Activated CD8-positive, alpha-beta memory T cell treated with anti-CD3 and anti-CD28 coated beads, Interleukin-2, amount 50 U/mL, for 4 hours (primary cell): ENCODE measurements around the gene NOP58.
"Not testable (repeated sequence)": the region's sequence is repeated elsewhere in the genome, so short reads cannot be mapped to it uniquely, and the experiment has no call there.

Source experiments
- DNase-seq: peaks from one replicate; pipeline ENCODE4 v3.0.0-alpha.2; 2020

The NOP58 gene, protein sequence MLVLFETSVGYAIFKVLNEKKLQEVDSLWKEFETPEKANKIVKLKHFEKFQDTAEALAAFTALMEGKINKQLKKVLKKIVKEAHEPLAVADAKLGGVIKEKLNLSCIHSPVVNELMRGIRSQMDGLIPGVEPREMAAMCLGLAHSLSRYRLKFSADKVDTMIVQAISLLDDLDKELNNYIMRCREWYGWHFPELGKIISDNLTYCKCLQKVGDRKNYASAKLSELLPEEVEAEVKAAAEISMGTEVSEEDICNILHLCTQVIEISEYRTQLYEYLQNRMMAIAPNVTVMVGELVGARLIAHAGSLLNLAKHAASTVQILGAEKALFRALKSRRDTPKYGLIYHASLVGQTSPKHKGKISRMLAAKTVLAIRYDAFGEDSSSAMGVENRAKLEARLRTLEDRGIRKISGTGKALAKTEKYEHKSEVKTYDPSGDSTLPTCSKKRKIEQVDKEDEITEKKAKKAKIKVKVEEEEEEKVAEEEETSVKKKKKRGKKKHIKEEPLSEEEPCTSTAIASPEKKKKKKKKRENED

DNA sequence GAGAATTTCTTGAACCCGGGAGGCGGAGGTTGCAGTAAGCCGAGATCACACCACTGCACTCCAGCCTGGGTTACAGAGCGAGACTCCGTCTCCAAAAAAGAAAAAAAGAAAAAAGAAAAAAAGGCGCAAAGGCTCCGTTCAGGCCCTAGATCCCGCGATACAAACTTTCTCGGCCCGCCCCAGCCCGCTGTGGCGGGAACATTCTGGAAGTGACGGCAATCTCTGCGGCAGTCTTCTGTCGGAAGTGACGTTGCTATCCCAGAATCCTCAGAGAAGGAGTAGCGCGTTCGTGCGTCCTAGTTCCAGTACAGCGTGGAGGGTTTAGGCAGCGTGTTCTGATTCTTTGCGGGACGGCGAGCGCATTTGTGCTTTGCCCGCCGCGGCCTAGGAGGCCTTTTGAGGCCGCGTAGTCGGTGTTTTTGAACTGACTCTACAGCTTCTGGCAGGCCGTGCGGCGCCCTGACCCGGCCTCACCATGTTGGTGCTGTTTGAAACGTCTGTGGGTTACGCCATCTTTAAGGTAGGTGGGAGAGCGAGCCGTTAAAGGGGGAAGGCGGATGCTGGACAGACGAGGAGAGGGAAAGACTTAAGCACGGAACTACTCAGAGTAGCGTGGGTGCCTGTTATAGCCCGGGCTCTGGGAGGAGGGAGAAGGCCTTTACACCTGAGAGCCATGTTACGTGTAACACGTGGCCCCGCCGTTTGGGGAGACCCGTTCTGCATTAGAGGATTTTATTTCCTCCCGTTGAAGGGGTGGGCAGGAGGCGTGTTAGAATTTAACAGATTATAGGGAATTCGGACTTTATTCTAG lies at the start of gene NOP58:
Gene NOP58 (plus strand): TSS at position 297 of the 811 bp plus-strand sequence. CDS start 179 bp downstream, at position 476.
- DNase-seq: peak; percentile 84

DNA sequence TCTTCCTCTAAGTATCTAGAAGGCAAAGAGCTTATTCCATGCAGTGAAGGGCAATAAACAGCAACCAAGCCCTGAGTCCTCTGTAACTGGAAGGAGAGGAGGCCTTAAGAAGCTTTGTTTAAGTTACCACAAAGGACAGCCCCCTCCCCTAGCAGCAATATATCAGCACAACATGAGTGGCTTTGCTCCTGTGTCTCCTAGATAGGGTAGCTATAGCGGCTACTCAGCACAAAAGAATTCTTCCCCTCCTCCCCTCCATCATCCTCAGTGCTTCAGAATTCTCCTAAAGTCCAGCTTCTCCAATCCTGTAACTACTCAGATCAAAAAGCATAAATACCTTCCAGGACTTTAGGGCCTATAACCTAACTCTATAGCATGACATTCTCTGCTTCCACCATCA lies 43.7 kb upstream of the NOP58 start:
- DNase-seq: no peak

DNA sequence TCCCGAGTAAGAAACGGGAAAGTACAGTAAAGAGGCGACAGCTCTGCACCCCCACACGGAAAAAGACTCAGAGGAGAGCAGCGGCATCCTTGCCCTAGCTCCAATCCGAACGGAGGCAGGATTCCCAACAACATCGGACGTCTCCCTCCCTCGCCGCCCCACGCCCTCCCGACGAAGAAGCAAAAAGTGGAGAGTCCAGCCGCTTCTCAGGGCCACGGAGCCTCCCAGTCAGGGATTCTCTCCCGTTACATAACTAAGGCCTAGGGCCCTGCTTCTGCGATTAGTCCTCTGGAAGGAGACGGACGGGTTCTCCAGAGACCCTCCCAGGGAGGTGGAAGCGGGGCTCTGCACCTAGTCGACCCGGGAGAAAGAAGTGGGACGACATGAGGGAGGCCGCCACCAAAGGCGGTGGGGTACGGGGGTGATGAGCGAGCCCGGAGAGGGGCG lies 27.8 kb upstream of the NOP58 start:
- DNase-seq: no peak

DNA sequence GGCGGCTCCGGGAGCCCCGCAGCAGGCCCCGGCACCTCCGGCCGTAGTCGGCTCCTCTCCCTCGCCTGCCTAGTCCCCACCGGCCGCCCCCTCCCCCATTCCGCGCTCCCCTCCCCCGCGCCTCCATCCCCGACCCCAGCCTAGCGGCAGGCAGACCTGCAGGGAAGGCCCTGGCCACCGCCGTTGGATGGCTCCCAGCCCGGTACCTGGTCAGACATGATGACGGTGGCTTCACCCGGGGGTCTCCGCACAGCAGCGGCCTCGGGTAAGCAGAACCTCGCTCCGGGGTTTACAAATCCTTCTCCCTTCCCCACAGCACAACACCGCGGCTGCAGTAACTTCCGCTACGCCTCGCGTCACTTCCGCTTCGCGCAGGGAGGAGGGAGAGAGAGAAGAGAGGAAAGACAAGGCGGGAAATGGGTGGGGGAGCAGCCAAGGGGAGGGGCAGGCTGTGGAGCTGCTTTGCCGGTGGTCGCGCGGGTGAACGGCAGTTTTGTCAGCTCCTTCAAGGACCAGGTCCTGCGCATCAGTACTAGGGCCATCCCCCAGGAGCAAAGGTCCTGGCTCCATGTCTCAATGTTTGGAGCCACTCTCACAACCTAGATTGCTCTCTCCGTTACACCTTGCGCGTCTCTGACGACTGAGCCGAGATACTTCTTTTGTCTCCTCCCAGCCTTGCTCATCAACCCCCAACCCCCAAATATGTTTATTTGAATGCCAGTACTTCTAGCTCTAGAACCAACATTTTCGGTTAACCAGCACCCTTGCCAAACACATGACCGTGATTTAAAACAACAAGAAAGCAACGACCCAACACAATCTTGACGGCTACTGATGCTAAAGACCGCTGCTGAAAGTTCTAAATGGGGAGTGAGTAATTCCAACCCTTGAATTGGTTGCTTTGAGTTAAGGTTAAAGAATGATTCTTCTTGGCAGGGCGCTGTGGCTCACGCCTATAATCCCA lies 27.0 kb upstream of the NOP58 start, which contains the start of gene SUMO1:
Gene SUMO1 (minus strand): TSS at position 364 of the 964 bp plus-strand sequence. CDS start 146 bp downstream, at position 218.
- DNase-seq: peak; percentile 92

DNA sequence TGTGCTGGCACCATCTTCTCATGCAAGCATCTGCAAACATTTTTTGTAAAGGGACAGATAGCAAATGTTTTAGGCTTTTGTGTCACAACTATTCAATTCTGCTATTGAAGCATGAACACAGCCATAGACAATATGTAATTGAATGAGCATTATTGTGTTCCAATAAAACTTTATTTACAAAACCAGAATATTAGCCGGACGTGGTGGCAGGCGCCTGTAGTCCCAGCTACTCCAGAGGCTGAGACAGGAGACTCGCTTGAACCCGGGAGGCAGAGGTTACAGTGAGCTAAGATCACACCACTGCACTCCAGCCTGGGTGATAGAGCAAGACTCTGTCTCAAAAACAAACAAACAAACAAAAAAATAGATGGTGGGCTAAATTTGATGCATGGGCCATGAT lies 17.9 kb upstream of the NOP58 start:
- DNase-seq: not testable (repeated sequence)

DNA sequence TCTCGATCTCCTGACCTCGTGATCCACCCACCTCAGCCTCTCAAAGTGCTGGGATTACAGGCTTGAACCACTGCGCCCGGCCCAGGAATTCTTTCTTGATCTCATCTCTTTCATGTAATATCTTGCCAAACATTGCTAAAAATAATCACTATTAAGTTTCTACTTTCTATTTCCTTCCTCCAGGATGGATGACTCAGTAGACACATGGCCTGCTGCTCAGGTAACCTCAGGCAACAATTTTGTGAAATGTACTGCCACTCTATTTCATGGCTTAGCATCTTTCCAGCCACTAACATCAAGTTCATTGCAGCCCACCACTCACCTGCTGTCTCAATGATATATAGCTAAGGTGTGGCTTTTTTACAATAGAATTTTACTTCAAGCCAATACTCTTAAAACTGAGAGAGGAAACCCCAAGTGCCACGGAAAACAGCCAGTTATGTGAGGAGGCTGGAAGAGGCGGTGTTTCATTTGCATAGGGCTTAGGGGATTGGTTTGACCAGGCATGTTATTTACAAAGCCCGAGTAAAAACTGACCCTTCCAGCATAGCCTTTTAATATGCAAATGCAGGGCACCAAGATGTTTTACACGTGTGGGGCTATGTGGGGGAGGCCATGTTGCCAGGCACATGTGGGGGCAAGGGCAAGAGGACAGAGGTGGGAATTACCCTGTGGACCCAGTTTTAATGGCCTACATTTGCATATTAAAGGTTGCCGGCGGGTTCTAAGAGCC lies 15.9 kb upstream of the NOP58 start:
- no peak for DNase-seq

DNA sequence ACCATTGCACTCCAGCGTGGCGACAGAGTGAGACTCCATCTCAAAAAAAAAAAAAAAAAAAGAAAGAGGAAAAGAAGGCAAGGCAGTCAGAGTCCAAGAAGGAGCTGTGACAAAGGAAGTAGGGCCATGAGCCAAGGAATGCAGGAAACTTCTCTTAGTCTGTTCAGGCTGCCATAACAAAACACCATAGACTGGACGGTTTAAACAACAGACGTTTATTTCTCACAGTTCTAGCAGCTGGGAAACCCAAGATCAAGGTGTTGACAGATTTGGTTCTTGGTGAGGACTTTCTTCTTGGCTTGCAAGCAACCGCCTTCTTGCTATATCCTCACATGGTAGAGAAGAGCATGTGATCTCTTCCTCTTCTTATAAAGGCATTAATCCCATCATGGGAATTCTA lies 14.1 kb upstream of the NOP58 start:
- no peak for DNase-seq

DNA sequence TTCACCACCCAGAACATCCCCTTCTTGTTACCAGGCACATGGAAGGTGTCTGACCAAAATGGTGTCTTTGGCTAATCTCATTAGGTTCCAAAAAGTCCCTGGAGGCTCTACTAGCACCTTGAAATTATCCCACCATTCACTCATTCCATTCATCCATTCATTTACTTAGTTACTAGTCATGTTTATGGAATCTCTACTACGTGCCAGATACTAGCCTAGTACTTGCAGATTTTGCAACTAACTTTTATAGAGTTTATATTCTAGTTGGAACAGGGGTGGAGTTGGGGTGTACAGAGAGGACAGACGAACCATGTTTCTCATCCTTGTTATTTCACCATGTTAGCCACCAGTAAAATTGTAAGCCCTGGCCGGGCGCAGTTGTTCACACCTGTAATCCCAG lies 4.0 kb upstream of the NOP58 start:
- DNase-seq: no peak

DNA sequence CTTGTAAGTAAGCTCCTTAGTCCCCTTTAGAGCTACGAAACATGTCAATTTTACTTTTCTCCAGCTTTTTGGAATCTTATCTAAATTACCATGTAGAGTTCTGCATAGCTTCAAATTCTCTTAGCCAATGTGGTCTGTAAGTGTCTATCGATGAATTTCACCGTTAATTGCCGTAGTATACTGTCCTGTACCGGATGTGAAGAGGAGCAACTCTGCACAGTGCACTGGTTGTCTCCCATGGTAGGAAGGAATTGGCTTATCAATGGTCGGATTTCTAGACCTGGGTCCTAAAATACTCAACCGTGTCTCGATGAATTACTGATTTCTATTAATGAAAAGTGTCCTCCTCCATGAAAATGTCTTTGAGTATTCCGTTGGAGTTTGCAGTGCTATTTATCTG lies 1.9 kb downstream of the NOP58 start:
- DNase-seq: no peak

DNA sequence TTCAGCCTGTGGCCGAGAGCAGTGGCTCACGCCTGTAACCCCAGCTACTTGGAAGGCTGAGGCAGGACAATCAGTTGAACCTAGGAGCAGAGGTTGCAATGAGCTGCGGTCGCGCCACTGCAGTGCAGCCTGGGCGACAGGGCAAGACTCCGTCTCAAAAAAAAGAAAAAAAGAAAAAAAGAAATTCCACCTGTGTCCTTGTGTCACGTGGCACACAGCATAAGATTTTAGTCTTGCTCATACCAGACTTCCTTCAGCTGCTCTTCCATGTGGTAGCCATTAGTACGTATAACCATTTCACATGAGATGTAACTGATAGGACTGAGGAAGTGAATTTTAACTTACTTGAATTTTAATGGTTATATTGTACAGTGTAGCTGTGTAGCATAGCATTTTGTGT lies 4.0 kb downstream of the NOP58 start:
- no peak for DNase-seq

DNA sequence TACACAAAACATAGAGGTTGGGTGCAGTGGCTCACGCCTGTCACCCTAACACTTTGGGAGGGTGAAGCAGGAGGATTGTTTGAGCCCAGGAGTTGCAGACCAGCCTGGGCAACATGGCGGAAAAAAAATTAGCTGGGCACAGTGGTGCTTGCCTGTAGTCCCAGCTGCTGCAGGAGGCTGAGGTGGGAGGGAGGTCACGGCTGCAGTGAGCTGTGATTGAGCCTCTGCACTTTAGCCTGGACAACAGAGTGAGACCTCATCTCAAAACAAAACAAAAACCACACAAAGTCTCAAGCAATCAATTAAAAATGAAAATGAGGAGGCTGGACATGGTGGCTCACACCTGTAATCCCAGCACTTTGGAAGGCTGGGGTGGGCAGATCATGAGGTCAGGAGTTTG lies 4.9 kb downstream of the NOP58 start:
- DNase-seq: no peak

DNA sequence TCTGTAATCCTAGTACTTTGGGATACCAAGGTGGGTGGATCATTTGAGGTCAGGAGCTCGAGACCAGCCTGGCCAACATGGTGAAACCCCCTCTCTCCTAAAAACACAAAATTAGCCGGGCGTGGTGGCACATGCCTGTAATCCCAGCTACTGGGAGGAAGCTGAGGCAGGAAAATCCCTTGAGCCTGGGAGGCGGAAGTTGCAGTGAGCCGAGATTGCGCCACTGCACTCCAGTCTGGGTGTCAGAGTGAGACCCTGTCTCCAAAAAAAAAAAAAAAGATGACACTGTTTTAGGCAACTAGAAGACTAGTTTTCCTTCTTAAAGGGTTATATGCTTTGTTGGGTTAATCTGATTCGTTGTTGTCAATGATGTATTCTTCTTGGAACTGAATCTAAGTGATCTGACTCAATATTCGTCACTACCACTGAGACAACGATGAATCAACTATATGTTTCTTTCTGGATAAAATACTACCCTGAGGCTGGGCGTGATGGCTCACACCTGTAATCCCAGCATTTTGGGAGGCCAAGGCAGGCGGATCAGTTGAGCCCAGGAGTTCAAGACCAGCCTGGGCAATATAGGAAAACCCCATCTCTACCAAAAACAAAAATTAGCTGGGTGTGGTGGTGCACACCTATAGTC lies 10.6 kb downstream of the NOP58 start:
- DNase-seq: not testable (repeated sequence)

DNA sequence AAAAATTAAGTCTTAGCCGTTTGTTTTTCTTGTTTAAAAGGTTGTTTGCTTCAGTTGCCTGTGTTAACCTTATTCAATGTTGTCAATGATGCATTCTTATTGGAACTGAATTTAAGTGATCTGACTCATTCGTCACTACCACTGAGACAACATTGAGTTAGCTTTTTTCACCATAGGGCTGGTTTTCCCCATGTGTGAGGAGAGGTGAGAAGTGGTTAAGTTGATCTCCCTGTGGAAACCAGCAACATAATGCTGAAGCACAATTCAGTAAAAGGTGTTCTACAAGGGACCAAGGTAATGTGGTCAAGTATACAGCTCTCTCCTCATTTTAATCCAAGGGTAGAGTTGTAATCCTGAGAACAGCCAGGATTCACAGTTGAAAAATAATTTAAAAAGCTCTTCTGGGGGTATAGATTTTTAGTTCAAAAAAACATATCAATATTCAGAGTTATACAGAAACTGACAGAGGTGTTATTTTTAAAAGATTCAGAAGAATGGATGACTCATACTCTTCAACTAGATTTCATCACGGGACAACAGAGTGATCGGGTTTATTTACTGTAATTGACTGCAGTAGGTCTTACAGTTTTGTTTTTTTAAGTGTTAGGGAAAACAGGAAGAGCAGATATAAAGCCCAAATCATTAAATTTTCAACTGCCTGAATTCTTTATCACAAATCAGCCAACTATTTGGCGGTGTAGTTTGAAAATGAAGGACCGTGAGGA lies 12.6 kb downstream of the NOP58 start:
- no peak for DNase-seq

DNA sequence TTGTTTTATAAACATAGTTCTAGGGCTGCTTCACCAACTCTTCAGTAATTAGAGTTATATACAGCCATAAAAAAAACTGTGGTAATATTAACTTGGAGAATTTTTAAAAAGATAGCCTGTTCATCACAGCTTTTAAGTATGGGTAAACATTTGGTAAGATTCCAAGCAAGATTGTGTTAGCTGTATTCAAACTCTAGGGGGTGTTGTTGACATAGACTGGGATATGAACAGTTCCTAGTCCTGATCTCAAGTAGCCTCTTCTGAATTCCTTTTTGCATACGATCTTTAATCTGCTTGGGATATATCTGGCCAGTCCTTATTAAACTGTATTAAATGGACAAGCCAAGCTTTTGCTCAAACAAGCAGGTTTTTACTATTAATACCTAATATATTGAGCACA lies 13.4 kb downstream of the NOP58 start:
- no peak for DNase-seq

DNA sequence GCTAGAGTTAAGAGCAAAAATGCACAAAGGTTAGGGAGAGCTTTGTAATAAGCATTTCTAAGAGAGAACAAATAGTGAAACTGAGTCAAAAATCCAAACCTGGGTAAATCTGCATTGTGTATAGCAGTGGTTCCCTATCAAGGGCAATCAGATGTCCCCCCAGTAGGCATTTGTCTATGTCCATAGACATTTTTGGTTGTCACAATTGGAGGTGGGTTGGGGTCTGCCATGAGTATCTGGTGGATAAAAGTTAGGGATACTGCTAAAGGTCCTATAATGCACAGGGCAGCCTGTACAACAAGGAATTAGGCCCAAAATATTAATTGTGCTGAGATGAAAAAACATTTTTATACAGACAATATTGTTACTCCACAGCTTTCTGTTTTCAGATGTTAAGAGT lies 21.0 kb downstream of the NOP58 start:
- DNase-seq: no peak

DNA sequence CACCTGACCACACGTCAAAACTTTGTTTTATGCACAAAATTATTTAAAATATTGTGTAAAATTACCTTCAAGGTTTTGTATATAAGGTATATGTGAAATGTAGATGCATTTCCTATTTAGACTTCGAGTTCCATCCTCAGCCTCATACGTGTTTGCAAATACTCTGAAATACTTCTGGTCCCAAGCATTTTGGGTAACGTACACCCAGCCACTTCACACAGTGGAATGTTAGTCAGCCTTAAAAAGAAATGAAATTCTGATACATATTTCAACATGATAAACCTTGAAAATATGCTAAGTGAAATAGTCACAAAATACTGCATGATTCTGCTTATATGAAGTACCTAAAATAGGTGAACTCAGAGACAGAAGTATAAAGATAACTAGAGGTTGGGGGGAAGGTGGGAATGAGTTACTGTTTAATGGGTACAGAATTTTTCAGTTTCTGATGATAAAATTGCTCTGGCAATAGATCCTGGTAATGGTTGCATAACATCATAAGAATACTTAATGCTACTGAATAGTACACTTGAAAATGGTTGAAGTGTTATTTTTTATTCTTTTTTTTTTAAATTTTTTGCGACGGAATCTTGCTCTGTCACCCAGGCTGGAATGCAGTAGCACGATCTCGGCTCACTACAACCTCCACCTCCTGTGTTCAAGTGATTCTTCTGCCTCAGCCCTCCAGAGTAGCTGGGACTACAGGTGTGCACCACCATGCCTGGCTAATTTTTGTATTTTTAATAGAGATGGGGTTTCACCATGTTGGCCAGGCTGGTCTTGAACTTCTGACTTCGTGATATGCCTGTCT lies 24.0 kb downstream of the NOP58 start:
- no peak for DNase-seq

DNA sequence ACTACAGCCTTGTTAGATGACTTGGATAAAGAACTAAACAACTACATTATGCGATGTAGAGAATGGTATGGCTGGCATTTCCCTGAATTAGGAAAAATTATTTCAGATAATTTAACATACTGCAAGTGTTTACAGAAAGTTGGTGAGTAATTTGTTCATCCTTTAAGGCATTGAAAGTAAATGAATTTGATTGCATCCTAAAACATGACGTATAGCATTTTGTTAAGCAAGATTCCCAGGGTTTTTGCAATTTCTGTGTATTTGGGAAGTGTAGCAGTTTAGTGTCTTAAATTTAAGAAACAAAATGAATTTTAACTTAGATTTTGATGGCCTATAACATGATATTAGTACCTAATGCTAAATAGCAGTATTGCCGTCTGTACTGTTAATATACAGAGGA lies 24.8 kb downstream of the NOP58 start:
- no peak for DNase-seq

DNA sequence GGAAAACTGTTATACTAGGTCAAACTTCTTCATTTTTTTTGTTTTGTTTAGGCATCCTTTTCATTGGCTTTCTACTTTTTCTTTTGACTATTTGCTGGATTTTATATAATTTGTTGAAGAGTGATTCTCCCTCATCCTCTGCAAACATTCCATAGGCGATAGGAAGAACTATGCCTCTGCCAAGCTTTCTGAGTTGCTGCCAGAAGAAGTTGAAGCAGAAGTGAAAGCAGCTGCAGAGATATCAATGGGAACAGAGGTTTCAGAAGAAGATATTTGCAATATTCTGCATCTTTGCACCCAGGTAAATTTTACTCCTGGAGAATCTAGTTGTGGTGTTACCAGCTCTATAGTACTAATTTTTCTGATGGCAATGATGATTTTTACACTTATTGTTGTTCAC lies 25.4 kb downstream of the NOP58 start:
- no peak for DNase-seq

DNA sequence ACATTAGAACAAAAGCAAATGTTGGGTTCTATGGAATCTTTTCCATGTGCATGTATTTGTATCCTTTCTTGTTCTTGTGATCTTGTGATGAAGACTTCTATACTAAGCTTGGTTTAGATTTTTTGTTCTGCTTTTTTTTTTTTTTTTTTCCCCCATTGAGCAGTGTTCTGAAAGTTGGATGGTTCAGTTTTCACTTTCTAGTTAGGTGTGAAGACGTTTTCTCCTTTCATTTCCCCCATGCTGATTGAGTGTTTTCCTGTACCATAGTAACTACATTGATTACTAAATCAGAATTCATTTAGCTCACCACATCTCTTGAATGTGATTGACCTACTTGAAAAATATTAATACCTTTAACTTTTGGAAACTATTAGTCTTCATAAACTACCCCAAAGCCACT lies 34.1 kb downstream of the NOP58 start:
- no peak for DNase-seq

DNA sequence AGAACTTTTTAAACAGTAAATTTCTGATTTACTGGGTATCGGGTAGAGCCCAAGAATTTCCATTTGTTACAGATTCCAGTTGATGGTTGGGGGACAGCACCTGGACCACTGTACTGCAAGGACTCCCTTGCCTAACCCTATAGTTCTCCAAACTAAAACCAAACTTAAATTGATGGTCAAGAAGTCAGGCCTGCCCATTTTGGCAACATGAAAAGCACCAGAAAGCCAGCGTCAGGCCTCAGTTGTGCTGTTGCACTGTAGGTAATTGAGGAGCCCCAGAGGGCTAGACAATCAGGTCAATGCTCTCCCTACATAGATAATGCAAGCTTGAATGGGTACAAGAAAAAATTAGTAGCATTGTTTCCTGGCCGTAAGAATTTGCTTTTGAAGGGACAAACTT lies 40.5 kb downstream of the NOP58 start:
- no peak for DNase-seq
